B cell (primary cell): ENCODE measurements around the gene ARRB2.

ENCODE experiments used
- CTCF ChIP-seq: fragments of 200-600 bp; IDR thresholded peaks from one replicate; pipeline ENCODE4 v1.8.0; 2022; ENCODE audit warnings: antibody characterized with exemption, mild to moderate bottlenecking
- EZH2 ChIP-seq: IDR thresholded peaks from 2 replicates; pipeline ENCODE4 v1.6.1; 2012; ENCODE audit warnings: borderline replicate concordance, low read depth, mild to moderate bottlenecking, moderate library complexity, low read length; ENCODE audit not compliant: insufficient read depth, poor library complexity, severe bottlenecking

DNA sequence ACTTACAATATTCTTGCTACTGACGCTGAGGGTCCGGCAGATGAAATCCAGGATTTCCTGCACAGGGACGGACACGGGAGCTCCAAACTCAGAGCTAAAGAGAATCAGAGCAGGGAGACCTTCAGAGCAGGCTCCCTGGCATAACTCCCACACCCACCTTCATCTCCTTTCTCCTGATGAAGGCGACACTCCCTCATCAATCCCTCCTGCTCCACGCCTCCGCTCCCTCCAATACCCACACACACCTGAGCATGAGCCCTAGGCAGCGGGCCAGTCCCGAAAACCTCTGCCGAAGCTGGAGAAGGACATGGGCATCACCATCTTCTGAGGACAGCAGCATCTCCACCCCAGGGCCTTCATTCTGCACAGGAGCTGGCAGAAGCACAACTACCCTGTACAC is 34.6 kb upstream of the ARRB2 start:
- no peak for TF ChIP-seq CTCF
- TF ChIP-seq EZH2 = no peak
